SK-N-MC (cell line): ENCODE data around the gene PSPN.
"Not testable (repeated sequence)": the region's sequence is repeated elsewhere in the genome, so short reads cannot be mapped to it uniquely, and the experiment has no call there.

Source experiments
- EZH2 ChIP-seq: fragments of 200-600 bp; sonication (generic); IDR thresholded peaks from one replicate; pipeline ENCODE4 v1.6.1; 2017; ENCODE audit warnings: antibody characterized with exemption
- POLR2AphosphoS5 ChIP-seq: IDR thresholded peaks from 2 replicates; pipeline ENCODE4 v1.6.1; 2012; ENCODE audit warnings: mild to moderate bottlenecking, low read depth, low read length, borderline replicate concordance

DNA sequence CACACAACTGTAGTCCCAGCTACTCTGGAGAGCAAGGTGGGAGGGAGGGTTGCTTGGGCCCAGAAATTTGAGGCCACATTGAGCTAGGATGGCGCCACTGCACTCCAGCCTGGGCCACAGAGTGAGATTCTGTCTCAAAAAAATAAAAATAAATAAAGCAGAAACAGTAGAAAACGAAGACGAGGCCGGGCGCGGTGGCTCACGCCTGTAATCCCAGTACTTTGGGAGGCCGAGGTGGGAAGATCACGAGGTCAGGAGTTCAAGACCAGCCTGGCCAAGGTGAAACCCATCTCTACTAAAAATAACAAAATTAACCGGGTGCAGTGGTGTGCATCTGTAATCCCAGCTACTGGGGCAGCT is 14.9 kb downstream of the PSPN start:
- TF ChIP-seq POLR2AphosphoS5, EZH2: not testable (repeated sequence)
